ENCODE results near the gene FAM83E. TPM values are rescaled to one million over a fixed set of nuclear protein-coding genes. Genes with fewer than 3 reads are reported as not detected.

The FAM83E gene
- total RNA-seq, 2 donors from 2014 or later = 2.8 to 8.8 TPM

DNA sequence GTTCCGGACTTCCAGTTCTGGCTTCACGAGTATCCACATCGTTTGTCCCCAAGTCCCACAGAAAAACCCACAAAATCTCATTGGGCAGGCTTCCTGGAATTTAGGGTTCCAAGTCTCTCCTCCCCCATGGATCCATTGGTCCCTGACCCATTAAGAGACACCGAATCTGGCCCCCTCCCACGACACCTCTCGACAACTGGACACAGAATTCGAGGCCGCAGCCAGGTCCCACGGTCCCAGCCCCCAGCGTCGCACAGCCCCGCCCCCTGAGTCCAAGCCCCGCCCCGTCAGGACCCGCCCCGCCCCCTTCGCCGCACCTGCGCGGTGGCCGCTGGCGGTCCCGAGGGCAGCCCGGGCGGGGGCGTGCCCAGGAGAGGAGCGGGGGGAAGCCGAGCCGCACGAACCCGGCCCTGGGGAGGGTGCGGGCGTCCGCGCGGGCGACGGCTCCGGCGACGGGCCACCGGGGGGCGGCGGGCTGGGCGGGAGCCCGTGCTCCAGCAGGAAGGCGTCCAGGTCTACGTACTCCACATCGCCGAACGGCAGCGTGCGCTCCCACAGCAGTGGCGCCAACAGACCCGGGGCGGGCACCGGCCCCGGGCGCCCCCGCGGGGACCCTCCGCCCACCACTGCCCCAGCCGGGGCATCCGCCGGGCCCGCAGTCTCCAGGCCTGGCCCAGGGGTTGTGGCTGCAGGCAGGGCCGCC, 20.5 kb upstream of the FAM83E start:
- H3K9me3 ChIP-seq = no peaks in the 10 kb centered on the region
- TF ChIP-seq, protein P1, sequence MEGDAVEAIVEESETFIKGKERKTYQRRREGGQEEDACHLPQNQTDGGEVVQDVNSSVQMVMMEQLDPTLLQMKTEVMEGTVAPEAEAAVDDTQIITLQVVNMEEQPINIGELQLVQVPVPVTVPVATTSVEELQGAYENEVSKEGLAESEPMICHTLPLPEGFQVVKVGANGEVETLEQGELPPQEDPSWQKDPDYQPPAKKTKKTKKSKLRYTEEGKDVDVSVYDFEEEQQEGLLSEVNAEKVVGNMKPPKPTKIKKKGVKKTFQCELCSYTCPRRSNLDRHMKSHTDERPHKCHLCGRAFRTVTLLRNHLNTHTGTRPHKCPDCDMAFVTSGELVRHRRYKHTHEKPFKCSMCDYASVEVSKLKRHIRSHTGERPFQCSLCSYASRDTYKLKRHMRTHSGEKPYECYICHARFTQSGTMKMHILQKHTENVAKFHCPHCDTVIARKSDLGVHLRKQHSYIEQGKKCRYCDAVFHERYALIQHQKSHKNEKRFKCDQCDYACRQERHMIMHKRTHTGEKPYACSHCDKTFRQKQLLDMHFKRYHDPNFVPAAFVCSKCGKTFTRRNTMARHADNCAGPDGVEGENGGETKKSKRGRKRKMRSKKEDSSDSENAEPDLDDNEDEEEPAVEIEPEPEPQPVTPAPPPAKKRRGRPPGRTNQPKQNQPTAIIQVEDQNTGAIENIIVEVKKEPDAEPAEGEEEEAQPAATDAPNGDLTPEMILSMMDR (IDR thresholded peaks at IDR 0.05) = peak in 1 of 4 experiments; percentile 26
- TF ChIP-seq POLR2A (IDR thresholded peaks at IDR 0.05) (peak; percentile 93), POLR2AphosphoS5 (IDR thresholded peaks at IDR 0.05) (peak; percentile 51)
- peaks cover 15% of the 10 kb centered on the region for H3K4me1 ChIP-seq (replicated peaks)
- DNase-seq (ENCODE audit: low spot score) = peak; percentile 73
- WGBS = 1% methylated on average over 29 of the region's 67 CpGs
- no peaks in the 10 kb centered on the region for H3K27me3 ChIP-seq (replicated peaks; ENCODE audit: insufficient read depth)
- intact Hi-C loops (cut with DNase I) = no loop called here
- no peaks in the 10 kb centered on the region for H3K36me3 ChIP-seq
- H3K4me3 ChIP-seq = peak overlapping the region; percentile 72 to 77
- peak overlapping the region; percentile 98 to 99 for H3K27ac ChIP-seq

DNA sequence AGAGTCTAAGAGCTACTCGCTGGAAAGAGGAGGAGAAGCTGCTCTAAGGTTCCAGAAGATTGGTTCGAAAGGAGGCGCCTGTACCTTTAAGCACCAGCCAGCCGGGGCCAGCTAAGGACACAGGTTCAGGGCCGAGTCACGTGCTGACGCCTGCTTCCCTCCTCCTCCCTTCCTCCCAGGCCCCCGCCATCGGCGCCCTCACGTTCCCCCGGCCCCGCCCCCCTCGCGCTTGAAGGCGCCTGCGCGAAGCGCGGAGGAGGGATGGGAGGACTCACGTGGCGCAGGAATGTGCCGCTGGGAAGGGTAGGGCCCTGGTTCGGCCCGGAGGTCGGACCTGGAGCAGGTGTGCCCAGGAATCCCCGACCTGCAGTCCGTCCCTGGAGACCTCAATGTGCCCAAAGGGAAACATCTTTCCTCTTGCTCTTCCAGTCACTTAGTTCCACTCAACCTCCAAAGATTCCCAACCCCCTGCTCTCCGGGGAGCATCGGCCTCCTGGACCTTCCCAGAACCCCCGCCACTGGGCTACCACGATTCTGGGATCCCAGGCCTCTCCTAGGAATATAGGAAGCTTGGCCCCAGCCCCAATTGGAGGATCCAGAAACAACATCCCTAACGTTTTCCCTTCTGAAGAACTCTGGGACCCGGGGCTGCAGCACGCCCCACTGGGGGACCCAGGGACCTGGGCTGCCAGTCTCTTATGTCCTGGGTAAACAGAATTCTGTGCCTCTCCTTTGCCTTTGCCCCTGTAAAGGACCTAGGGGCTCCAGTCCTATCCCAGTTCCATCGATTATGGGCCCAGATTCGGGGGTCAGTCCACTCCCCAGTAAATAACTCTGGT, 19.8 kb upstream of the FAM83E start:
- peak overlapping the region; percentile 98 to 99 for H3K27ac ChIP-seq
- WGBS = 4% methylated on average over 36 of the region's 37 CpGs
- intact Hi-C loops (cut with DNase I) = no loop called here
- peak overlapping the region; percentile 72 to 77 for H3K4me3 ChIP-seq
- no peaks in the 10 kb centered on the region for H3K36me3 ChIP-seq
- H3K4me1 ChIP-seq (replicated peaks) = peaks cover 15% of the 10 kb centered on the region
- DNase-seq (ENCODE audit: low spot score) = peak; percentile 97
- H3K9me3 ChIP-seq = no peaks in the 10 kb centered on the region
- H3K27me3 ChIP-seq (replicated peaks; ENCODE audit: insufficient read depth) = no peaks in the 10 kb centered on the region
- TF ChIP-seq POLR2A (IDR thresholded peaks at IDR 0.05) (peak; percentile 86), POLR2AphosphoS5 (IDR thresholded peaks at IDR 0.05) (peak; percentile 99)
- TF ChIP-seq, protein P1 (IDR thresholded peaks at IDR 0.05) = peak in 1 of 4 experiments; percentile 26

GRCh38 chr19:48634036-48634342, 19.1 kb upstream of the FAM83E start:
- peak overlapping the region in 1 of 2 donors; percentile 72 for H3K4me3 ChIP-seq
- H3K27ac ChIP-seq = peak overlapping the region; percentile 98 to 99

DNA sequence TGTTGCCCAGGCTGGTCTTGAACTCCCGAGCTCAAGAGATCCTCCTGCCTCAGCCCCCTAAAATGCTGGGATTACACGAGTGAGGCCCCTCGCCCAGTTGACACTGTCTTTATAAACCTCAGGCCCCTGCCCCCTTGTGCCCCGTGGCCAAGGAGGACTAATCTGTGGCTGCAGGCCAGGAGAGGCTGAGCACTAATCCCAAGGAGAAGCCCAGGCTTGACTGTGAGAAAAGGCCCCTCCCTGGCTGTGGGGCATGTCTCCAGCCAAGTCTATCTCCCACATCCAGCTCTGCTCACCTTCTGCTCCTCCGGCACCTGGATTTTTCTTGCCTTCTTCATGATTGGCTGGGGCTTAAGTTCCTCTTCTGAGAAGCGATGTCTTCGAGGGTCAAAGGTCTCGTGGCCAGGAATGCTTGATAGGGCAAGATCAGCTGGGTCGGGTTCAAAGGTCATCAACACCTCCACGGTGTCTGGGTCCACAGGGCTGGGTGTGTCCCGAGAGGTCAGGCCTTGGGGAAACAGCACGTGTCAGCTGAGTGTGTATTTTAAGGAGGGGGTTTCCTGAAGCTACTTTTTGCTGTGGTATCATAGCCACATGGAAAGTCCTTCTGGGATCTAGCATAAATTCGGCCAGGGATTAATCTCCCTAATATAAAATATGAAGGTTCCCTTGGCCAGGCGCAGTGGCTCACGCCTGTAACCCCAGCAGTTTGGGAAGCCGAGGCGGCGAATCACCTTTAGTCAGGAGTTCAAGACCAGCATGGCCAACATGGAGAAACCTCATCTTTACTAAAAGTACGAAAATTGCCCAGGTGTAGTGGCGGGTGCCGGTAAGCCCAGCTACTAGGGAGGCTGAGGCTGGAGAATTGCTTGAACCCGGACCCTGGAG, 18.5 kb upstream of the FAM83E start:
- H3K36me3 ChIP-seq = no peaks in the 10 kb centered on the region
- peak overlapping the region; percentile 98 to 99 for H3K27ac ChIP-seq
- peaks cover 15% of the 10 kb centered on the region for H3K4me1 ChIP-seq (replicated peaks)
- 59% methylated on average over 22 of the region's 22 CpGs for WGBS
- H3K9me3 ChIP-seq = no peaks in the 10 kb centered on the region
- H3K4me3 ChIP-seq = no peak overlapping the region
- TF ChIP-seq POLR2A (IDR thresholded peaks at IDR 0.05) = no peak
- no peak for TF ChIP-seq POLR2AphosphoS5 (IDR thresholded peaks at IDR 0.05)
- TF ChIP-seq, protein P1 (IDR thresholded peaks at IDR 0.05) = no peak
- no peak for DNase-seq (ENCODE audit: low spot score)
- no peaks in the 10 kb centered on the region for H3K27me3 ChIP-seq (replicated peaks; ENCODE audit: insufficient read depth)
- intact Hi-C loops (cut with DNase I) = no loop called here

More at GRCh38 chr19:48634036-48634342, 19.1 kb upstream of the FAM83E start:
- Histone ChIP-seq H3K27me3 (replicated peaks; ENCODE audit: insufficient read depth) (no peaks in the 10 kb centered on the region), H3K36me3 (no peaks in the 10 kb centered on the region), H3K4me1 (replicated peaks) (peaks cover 15% of the 10 kb centered on the region), H3K9me3 (no peaks in the 10 kb centered on the region)
- no peak for DNase-seq (ENCODE audit: low spot score)
- 36% methylated on average over 7 of the region's 7 CpGs for WGBS
- TF ChIP-seq, protein P1 (IDR thresholded peaks at IDR 0.05) = no peak
- TF ChIP-seq POLR2A (IDR thresholded peaks at IDR 0.05) (no peak), POLR2AphosphoS5 (IDR thresholded peaks at IDR 0.05) (no peak)
- intact Hi-C loops (cut with DNase I) = no loop called here

All from prostate gland (tissue), 2 donors.